Measurements from ENCODE around the gene SERPINA7. TPM values are rescaled to one million over a fixed set of nuclear protein-coding genes. Genes with fewer than 3 reads are reported as not detected.
"Not testable (repeated sequence)": the region's sequence is repeated elsewhere in the genome, so short reads cannot be mapped to it uniquely, and the experiment has no call there.

Gene SERPINA7
- total and polyA plus RNA-seq, 2 experiments from 2014 or later, result not detected

- Histone ChIP-seq H3K4me1 (ENCODE audit: low read depth) (no peaks in the 10 kb centered on the region), H3K9me3 (ENCODE audit: low read depth) (no peaks in the 10 kb centered on the region), H3K36me3 (no peaks in the 10 kb centered on the region), H3K27ac (no peak overlapping the region), H3K4me3 (no peak overlapping the region), H3K27me3 (no peaks in the 10 kb centered on the region)
- DNase-seq (ENCODE audit: low read depth in 1 of 2, low spot score in 1 of 2), result no peak
- TF ChIP-seq CTCF (IDR thresholded peaks at IDR 0.05; ENCODE audit: low read depth, low read length), result no peak
These were observed 38.3 kb downstream of the SERPINA7 start for GRCh38 chrX:106000203-106000602.

GRCh38 chrX:105999294-105999693 lies 39.2 kb downstream of the SERPINA7 start:
- Histone ChIP-seq H3K27me3 (no peaks in the 10 kb centered on the region), H3K27ac (no peak overlapping the region), H3K4me3 (no peak overlapping the region), H3K4me1 (ENCODE audit: low read depth) (no peaks in the 10 kb centered on the region), H3K9me3 (ENCODE audit: low read depth) (no peaks in the 10 kb centered on the region), H3K36me3 (no peaks in the 10 kb centered on the region)
- no peak for TF ChIP-seq CTCF (IDR thresholded peaks at IDR 0.05; ENCODE audit: low read depth, low read length)
- no peak for DNase-seq (ENCODE audit: low read depth in 1 of 2, low spot score in 1 of 2)

GRCh38 chrX:105988487-105988886 lies 50.0 kb downstream of the SERPINA7 start:
- H3K27me3 ChIP-seq; H3K27ac ChIP-seq; H3K4me3 ChIP-seq; DNase-seq (ENCODE audit: low read depth in 1 of 2, low spot score in 1 of 2); H3K36me3 ChIP-seq; H3K4me1 ChIP-seq (ENCODE audit: low read depth); H3K9me3 ChIP-seq (ENCODE audit: low read depth): not testable (repeated sequence)

Other genes with a start within 250 kb of the SERPINA7 start
- 0.12 and 0.53 TPM in 2 replicates for gene NRK, start 216.2 kb downstream of the SERPINA7 start, total RNA-seq
- gene NRK, start 216.2 kb downstream of the SERPINA7 start, polyA plus RNA-seq, result 0.10 TPM in 1 of 2 replicates, not detected in the other
- gene PWWP3B, start 129.6 kb upstream of the SERPINA7 start, total RNA-seq, result 20.9 and 25.3 TPM in 2 replicates
- 19.2 and 26.0 TPM in 2 replicates for gene PWWP3B, start 129.6 kb upstream of the SERPINA7 start, polyA plus RNA-seq

Measured in cardiac muscle cell (in vitro differentiated cells and primary cell).